GM21576 (cell line): ENCODE data around the gene BBS1.

ENCODE experiments used
- ATAC-seq: cut with Tn5 transposase; IDR thresholded peaks from one replicate; pipeline ENCODE4 v1.9.1; 2021; ENCODE audit warnings: mild to moderate bottlenecking, moderate library complexity; ENCODE audit not compliant: unreplicated experiment

BBS1 gene

DNA sequence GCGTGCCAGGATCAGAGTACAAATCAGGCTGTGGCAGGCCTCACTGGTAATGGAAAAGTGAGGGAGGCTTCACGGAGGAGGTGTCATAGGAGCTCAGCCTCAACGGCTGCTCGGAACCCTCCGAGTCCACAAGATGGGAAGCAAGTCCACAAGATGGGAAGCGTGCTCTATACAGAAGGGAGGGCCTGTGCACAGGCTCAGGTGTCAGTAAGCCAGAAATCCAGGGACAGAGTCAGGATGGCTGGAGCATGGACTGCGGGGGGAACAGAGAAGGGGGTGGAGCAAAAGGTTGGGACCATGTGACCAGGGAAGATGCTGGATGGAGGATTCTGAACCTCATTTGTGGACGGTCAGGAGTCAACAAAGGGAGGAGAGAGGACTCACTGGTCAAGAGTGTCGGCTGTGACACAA lies 33.6 kb upstream of the BBS1 start:
- ATAC-seq = no peak

DNA sequence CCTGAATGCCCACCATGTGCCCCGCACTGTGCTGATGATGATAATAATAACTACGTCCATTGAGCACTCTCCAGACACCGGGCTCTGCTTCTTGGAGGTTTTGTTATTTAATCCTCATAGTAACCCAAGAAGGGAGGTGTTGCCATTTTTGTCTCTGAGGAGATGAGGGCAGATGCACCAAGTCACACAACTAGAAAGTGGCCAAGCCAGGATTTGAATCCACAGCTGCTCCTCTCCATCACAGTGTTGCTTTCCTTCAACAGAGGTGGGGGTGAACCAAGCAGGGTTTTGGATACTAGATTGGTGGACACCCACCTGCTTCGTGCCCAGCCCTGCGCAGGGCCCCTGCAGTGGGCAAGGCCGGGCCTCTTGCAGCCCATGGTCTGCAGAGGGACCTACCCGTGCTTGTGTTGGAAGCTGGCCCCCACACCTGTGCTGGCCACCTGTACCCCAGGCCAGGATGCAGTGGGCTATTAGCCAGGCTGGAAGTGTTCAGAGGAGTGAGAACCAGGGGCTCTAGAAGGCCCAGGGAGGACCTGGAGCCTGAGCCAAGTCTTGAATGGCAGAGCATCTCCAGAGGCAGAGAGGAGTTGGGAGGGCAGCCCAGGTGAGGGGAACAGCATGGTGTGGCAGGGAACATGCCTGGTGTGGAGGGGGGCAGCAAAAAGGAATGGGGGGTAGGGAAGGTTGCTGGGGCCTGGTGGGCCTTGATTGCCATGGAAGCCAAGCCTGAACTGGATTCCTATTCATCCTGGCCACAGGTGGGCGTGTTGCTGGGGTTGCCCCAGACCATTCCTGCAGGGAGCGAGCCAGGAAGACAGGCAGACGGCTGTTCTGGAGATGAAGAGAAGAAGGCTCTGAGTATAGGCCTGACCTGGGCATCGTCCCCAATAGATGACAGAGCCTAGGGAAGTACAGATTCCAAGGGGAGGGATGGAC lies 32.9 kb upstream of the BBS1 start:
- ATAC-seq = no peak

DNA sequence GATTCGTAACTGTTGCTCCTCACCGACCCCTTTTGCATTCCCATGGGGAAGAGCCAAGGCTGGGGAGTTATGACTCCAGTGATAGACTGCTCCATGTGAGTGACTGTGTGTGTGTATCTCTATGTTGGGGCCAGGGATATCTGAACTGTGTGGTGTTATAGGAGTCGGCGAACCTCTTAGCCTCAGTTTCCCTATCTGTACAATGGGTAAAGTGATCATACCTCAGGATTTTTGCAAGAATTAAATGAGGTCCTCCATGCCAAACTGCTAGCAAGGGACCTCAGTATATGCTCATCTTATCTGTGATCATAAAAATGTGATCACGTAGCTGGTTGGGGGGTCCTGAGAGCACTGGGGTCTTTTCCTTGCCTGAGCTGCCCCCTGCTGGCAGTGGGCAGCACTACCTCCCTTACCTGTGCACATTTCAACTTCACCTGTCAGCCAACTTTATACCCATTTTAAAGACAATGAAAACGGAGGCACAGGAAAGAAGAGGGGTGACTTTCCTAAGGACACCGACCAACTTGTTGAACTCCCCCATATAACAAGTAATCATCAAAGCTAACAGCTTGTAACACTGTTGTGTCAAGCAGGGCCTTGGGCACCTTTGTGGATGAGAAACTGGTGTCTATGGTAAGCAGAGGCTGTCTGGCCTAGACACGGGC lies 31.6 kb upstream of the BBS1 start:
- ATAC-seq = no peak

DNA sequence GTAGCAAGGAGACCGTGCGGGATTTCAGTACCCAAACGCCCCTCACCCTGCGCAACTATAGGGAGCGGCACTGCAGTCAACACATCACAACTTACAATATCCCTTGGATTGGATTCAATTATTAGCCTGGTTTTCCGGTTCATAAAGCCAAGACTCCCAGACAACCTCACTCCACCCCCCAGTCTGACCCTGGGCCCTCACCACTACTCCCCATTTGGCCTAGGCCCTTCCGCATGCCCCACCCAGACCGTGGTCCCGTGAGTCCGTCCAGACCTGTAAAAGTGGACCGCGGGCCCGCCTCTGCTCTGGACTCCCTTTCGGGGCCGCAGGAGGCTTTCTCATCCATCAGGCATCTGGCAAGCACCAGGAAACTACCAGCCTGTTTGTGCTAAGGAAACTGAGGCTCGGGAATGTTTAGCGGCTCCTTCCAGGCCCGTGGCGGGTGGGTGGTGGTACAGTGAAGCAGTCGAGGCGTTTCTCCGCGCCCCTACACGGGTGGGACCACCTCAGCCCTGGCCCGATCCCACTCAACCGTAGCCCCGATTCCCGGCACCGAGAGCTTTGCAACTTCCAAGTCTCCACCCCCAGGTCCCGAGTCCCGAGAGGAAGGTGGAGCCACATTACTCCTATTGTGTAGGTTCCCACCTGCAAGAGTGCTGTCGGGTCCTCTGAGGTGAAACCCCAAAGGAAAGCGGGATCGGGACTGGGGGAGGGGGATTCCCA lies 30.9 kb upstream of the BBS1 start:
- ATAC-seq = peak; percentile 13

DNA sequence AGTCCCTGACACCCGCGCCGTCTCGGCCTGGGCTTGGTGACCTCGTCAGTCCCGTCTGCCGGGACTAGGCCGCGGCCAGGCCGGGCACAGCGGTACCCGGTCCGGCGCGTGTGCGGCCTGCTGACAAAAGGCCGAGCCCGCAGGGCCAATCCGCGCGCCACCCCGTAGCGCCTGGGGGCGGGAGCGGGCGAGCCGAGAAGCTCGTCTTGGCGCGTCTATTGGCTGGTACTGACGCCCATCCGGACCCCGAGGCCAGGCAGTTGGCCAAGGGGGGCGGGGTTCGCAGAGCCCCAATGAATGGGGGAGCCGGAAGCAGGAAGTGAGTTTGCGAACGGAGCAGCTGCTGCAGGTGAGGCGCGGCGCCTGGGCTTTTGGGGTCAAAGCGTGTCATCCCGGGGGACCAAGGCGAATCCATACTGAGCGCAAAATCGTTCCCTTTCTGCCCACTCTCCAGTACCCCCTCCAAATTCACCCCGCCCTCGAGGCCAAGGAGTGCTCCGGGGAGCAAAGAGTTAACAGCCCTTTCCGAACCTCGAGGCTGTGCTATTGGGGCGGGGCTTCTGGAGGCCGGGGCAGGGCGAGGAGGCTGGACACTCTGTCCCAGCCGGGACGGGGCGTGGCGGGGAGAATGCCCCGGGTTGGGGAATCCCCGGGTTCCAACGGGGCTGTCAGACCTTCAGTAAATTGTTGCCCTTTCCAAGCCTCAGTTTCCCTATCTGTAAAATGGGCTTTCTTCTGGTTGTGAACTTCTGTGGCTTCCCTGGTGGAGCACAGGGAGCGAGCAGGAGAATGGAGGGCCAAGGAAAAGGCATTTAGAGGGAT lies 30.1 kb upstream of the BBS1 start, which contains the start of gene DPP3:
Gene DPP3 (plus strand): TSS at position 318 of the 822 bp plus-strand sequence. CDS start 1,767 bp downstream, outside the sequence.
- ATAC-seq = peak; percentile 82

DNA sequence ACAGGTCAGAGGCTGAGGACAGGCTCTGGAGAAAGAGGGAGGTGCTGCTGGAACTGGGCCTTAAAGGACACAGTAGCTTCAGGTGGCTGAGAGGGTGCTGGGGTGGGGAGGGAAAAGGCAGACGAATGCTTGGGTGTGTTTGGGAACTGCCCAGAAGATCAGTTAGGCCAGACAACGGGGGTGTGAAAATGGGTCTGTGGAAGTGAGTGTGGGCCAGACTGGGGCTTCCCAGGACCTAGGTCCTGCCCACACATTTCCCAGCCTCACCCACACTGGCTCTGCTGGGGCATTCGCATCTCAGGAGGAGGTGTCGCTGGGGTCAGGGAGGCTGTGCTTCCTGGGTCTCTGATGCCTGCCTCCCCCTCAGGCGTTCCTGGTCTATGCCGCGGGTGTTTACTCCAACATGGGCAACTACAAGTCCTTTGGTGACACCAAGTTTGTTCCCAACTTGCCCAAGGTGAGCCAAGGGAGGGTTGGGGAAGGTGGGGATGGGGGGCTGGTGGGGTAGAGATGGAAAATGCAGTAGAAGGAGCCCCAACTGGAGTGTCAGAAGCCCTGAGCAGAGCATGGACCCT lies 25.5 kb upstream of the BBS1 start:
- ATAC-seq = no peak

DNA sequence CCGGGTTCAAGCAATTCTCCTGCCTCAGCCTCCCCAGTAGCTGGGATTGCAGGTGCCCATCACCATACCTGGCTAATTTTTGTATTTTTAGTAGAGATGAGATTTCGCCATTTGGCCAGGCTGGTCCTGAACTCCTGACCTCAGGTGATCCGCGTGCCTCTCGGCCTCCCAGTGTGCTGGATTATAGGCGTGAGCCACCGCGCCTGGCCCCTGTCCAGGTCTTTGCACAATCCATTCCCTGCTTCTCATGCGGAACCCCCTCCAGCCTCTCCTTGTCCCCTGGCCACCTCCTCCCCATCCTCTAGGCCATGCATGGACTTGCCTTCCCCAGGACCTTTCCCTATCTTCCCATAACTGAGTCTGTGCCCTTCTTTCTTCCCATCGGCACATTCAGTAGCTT lies 21.5 kb upstream of the BBS1 start:
- ATAC-seq = no peak

DNA sequence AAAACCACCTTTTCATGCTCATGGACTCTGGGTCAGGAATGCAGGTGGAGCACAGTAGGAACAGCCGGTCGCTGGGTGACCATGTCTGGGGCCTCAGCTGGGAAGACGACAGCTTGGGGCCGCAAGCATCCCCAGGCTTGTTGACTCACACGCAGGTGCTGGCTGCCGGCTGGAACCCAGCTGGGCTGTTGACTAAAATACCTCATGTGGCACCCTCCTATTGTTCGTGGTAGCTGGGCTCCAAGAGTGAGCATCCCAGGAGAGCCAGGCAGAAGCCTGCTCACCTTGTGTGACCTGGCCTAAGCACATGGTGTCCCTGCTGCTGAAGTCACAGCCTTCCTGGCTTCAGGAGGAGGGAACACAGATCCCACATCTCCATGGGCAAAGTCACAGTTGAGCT lies 20.8 kb upstream of the BBS1 start:
- ATAC-seq = no peak

DNA sequence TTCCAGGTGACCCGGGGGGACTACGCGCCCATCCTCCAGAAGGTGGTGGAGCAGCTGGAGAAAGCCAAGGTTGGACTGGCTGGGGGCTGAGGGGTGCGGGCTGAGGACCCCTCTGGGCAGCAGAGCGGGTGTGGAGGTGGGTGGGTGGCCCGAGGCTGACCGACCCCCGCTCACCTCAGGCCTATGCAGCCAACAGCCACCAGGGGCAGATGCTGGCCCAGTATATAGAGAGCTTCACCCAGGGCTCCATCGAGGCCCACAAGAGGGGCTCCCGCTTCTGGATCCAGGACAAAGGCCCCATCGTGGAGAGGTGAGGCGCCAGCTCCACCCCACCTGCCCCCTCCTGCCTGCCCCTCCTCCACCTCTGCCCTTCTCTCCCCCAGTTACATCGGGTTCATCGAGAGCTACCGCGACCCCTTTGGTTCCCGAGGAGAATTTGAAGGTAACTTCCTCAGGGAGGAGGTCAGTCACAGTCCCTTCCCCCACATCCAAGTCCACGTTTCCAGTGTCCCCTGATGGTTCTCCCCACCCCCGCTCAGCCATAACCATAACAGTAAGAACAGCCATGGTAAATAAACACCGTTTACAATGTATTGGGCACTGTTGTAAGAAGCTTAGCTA lies 19.0 kb upstream of the BBS1 start:
- ATAC-seq = no peak

DNA sequence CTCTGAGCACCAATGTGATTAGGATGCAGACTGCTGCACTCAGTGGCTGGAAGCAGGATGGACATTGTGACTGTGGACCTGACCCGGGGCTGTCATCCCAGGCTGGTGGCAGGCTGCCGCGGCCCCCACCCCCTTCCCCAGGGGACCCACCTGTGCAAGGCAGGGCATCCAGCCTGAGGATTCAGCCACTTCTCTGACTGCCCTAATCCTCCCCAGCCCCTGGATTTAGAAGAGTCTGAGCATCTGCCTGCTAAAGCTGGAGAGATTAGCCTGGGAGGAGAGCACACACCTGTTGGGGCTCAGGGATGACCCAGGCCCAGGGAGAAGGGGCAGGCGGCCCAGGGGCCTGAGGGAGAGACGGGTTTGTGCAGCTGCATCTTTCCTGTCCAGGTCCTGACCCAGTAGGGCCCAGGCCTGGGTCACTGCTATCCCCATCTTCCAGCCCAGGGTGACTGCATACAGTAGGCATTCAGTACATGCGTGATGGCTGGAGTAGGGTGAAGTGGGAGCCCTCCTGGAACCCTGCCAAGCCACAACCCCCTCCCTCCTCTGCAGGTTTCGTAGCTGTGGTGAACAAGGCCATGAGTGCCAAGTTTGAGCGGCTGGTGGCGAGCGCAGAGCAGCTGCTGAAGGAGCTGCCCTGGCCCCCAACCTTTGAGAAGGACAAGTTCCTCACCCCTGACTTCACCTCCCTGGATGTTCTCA lies 18.1 kb upstream of the BBS1 start:
- ATAC-seq = no peak

DNA sequence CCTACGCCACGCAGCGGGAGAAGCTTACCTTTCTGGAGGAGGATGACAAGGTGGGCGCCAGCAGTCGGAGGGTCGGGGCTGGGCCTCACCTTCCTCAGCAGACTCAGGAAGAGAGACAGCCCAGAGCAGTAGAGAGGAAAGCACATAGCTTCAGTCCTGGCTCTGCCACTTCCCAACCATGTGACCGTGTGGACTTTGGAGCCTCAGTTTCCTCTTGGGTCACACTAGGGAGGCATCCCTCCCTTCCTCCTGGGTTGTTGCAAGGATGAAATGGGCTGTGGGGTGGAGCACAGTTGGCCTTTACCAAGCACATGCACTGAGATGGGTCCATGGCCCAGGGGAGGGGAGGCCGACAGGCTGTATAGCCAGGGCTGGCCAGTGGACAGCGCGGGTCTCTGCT lies 17.3 kb upstream of the BBS1 start:
- no peak for ATAC-seq

DNA sequence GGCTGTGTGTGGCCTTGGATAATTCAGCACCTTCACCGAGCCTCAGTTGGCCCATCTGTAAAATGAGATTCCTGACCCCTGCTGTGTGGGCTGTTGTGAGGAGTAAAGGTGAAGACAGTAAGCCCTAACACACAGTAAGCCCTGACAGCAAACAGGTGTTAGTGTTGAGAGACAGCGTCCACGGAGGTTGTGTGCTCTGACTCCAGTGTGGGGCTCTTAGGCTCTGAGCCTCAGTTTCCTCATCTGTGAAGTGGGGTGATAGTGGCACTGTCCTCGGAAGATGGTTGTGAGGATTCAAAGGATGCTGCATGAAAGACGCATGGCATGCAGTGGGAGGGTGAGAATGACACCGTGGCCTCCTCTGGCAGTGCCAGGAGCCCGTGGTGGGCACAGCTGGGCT lies 16.0 kb upstream of the BBS1 start:
- ATAC-seq = no peak

DNA sequence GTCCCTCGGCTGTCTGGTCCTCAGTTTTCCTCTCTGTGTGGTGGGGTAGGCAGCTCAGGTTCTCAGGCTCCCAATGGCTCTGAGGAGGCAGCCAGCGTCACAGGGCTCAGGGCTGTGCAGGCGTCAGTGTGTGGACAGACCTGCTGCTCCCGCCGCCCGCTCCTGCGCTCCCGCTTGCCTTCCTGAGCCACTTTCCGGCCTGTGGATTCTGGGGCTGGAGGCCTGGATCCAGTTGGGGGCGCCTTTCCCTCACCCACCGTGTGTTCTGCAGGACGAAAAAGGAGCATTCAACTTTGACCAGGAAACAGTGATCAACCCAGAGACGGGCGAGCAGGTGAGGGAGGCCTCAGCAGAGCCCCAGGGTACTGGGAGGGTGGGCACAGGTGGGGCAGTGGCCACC lies 15.5 kb upstream of the BBS1 start:
- no peak for ATAC-seq

DNA sequence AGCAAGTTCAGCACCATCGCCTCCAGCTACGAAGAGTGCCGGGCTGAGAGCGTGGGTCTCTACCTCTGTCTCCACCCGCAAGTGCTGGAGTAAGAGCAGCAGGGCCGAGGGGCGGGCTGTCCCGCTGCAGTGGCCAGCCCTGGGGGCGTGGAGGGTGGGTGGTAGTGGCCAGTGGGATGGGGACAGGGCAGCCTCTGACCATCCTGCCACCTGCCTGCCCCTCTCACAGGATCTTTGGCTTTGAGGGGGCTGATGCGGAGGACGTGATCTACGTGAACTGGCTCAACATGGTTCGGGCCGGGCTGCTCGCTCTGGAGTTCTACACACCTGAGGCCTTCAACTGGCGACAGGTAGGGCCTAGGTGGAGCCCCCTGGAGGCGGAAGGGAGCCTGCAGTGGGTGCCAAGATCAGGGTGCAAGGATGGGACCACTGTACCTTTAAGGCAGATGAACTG lies 15.0 kb upstream of the BBS1 start:
- no peak for ATAC-seq

DNA sequence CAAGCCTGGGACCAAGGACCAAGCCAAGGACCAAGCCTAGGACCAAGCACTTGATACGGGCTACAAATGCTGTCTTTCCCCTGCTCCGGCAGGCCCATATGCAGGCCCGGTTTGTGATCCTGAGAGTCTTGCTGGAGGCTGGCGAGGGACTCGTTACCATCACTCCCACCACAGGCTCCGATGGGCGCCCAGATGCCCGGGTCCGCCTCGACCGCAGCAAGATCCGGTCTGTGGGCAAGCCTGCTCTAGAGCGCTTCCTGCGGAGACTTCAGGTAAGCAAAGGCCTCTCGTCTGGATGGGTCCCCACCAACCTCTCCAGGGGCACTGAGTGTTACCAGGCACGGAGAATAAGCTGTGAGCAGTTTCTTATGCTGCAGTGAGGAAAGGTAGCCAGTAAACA lies 13.2 kb upstream of the BBS1 start:
- ATAC-seq = no peak

DNA sequence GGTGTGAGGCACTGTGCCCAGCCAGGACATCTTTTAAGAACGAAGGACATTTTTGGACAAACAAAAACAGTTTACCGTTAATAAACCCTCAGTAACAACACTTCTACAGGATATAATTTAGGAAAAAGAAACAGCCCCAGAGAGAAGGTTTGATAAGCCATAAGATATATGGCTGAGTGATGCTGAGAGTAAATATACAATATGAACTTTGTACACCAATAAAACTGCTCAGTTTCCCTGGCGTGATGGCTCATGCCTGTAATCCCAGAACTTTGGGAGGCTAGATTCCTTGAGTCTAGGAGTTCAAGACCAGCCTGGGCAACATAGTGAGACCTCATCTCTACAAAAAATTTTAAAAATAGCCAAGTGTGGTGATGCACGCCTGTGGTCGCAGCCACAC lies 11.9 kb upstream of the BBS1 start:
- ATAC-seq = no peak

DNA sequence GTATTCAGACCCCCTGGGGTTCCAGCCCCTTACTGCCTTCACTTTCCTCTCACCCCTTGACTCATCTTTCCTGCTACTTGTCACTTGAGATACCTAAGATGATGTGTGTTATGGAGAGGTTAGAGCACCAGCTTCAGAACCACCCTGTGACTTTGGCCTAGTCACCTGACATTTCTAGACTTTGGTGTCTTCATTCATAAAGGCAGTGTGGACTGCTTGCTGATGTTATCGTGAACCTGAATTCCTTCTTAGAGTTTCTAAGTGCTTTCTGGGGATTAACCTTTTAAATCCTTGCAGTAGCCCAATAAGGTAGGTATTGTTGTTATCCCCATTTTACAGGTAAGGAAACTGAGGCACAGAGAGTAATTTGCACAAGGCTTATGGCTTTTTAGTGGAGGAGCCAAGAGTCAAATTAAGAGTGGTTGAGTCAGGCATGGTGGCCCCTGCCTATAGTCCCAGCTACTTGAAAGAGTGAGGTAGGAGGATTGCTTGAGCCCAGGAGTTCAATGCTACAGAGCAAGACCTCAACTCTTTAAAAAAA lies 5.1 kb upstream of the BBS1 start:
- ATAC-seq = no peak

DNA sequence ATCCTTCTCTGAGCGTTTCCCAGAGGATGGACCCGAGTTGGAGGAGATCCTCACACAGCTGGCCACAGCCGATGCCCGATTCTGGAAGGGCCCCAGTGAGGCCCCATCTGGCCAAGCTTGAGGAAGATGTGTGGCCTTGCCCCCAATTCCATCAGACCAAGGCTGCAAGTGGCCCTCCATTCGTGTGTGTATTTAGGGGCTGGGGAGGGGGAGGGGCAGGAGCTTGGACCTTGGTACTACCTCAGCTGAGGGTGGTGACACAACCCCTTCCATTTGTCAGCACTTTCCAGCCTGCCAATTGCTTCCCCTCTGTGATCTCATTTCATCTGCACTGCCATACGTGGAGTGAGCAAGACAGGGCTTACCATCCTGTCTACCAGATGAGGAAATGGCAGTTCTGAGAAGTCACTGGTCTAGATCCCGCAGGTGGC lies 1.3 kb upstream of the BBS1 start:
- ATAC-seq = no peak

DNA sequence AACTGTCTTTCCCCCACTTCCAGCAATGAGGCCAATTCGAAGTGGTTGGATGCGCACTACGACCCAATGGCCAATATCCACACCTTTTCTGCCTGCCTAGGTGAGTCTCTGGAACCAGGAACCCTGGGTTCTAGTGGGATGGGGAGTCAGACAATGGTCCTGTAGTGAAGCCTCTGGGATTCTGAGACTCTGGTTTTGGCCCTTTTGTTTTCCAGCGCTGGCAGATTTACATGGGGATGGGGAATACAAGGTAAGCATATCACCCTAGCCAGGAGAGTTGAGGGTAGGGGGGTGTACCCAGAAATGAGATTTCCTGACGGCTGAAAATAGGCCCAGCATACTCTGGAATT lies 530 bp downstream of the BBS1 start:
- no peak for ATAC-seq
